ENCODE data around the gene C5orf58.

- TF ChIP-seq CSRNP3 (CRISPR knock-in tag; IDR thresholded peaks at IDR 0.05) (no peak), ISL1 (CRISPR knock-in tag; IDR thresholded peaks at IDR 0.05) (no peak), ARNTL (CRISPR knock-in tag; IDR thresholded peaks at IDR 0.05; ENCODE audit: borderline replicate concordance, low read depth) (no peak), PPARA (CRISPR knock-in tag; IDR thresholded peaks at IDR 0.05; ENCODE audit: borderline replicate concordance) (no peak), ZFP30 (CRISPR knock-in tag; IDR thresholded peaks at IDR 0.05) (no peak)
Observed at GRCh38 chr5:170289764-170290163, 57.0 kb downstream of the C5orf58 start.
